Neural cell (in vitro differentiated cells): ENCODE measurements around the gene LINC00632. TPM values are rescaled to one million over a fixed set of nuclear protein-coding genes. Genes with fewer than 3 reads are reported as not detected.

Source experiments
- H2AFZ ChIP-seq: fragments of 200-600, 300-800 bp; sonication (generic), shearing (Covaris generic); 2 replicates; pipeline ENCODE4 v1.6.0; 2014; ENCODE audit warnings: low read depth, mild to moderate bottlenecking, antibody characterized with exemption, low read length, moderate library complexity
- H3F3A ChIP-seq: fragments of 200-600 bp; shearing (Covaris generic); 2 replicates; pipeline ENCODE4 v1.6.1; 2016; ENCODE audit warnings: mild to moderate bottlenecking, moderate library complexity, mixed read lengths, antibody characterized with exemption, low read length; ENCODE audit not compliant: insufficient read depth, poor library complexity, severe bottlenecking
- H3K27ac ChIP-seq: fragments of 200-600, 300-800 bp; sonication (generic), shearing (Covaris generic); 2 replicates; pipeline ENCODE4 v1.5.1; 2014; ENCODE audit warnings: mild to moderate bottlenecking, low read length, moderate library complexity
- H3K27me3 ChIP-seq: fragments of 300-800, 200-600 bp; sonication (generic), shearing (Covaris generic); 2 replicates; pipeline ENCODE4 v1.6.0; 2014; ENCODE audit warnings: mild to moderate bottlenecking, low read depth, low read length, moderate library complexity; ENCODE audit not compliant: insufficient read depth
- H3K36me3 ChIP-seq: fragments of 300-800, 200-600 bp; sonication (generic), shearing (Covaris generic); 2 replicates; pipeline ENCODE4 v1.5.1; 2014; ENCODE audit warnings: mild to moderate bottlenecking, antibody characterized with exemption, low read length, moderate library complexity; ENCODE audit not compliant: insufficient read depth
- H3K4me2 ChIP-seq: fragments of 300-800, 200-600 bp; sonication (generic), shearing (Covaris generic); 2 replicates; pipeline ENCODE4 v1.6.0; 2014; ENCODE audit warnings: mild to moderate bottlenecking, low read length
- H3K4me3 ChIP-seq: fragments of 300-800, 200-600 bp; sonication (generic), shearing (Covaris generic); 2 replicates; pipeline ENCODE4 v1.5.1; 2014; ENCODE audit warnings: mild to moderate bottlenecking, low read length, moderate library complexity
- H3K79me2 ChIP-seq: fragments of 200-600 bp; shearing (Covaris generic); replicated peaks from 2 replicates; pipeline ENCODE4 v1.6.0; 2014; ENCODE audit warnings: mild to moderate bottlenecking, low read length, moderate library complexity; ENCODE audit not compliant: insufficient read depth
- H3K9ac ChIP-seq: fragments of 300-800, 200-600 bp; sonication (generic), shearing (Covaris generic); 2 replicates; pipeline ENCODE4 v1.6.1; 2016; ENCODE audit warnings: mild to moderate bottlenecking, low read length, mixed read lengths
- H3K9me2 ChIP-seq: fragments of 200-600 bp; shearing (Covaris generic); 2 replicates; pipeline ENCODE4 v1.6.1; 2016; ENCODE audit warnings: mild to moderate bottlenecking, low read length, mixed read lengths; ENCODE audit not compliant: insufficient read depth
- H3K9me3 ChIP-seq: fragments of 200-600, 300-800 bp; sonication (generic), shearing (Covaris generic); 2 replicates; pipeline ENCODE4 v1.6.1; 2016; ENCODE audit warnings: mild to moderate bottlenecking, mixed run types, low read length, moderate library complexity, mixed read lengths
- H4K20me1 ChIP-seq: fragments of 200-600 bp; shearing (Covaris generic); 2 replicates; pipeline ENCODE4 v1.6.1; 2016; ENCODE audit warnings: mild to moderate bottlenecking, mixed run types; ENCODE audit not compliant: insufficient read depth
- EP300 ChIP-seq: fragments of 450-650 bp; conservative IDR thresholded peaks from 2 replicates; pipeline ENCODE4 v1.6.1; 2014; ENCODE audit warnings: antibody characterized with exemption, mild to moderate bottlenecking, moderate library complexity; ENCODE audit not compliant: poor library complexity, severe bottlenecking
- EZH2 ChIP-seq: fragments of 200-600, 300-800 bp; shearing (Covaris generic), sonication (generic); IDR thresholded peaks from 2 replicates; pipeline ENCODE4 v1.6.1; 2014; ENCODE audit warnings: antibody characterized with exemption, low read length, borderline replicate concordance, mild to moderate bottlenecking; ENCODE audit not compliant: insufficient read depth, poor library complexity, severe bottlenecking
- MXI1 ChIP-seq: fragments of 450-650 bp; conservative IDR thresholded peaks from 2 replicates; pipeline ENCODE4 v1.6.1; 2014; ENCODE audit warnings: antibody characterized with exemption, mild to moderate bottlenecking; ENCODE audit not compliant: poor library complexity, severe bottlenecking
- POLR2AphosphoS5 ChIP-seq: IDR thresholded peaks from 2 replicates; pipeline ENCODE4 v1.6.1; 2012
- RAD21 ChIP-seq: fragments of 450-650 bp; conservative IDR thresholded peaks from 2 replicates; pipeline ENCODE4 v1.6.1; 2014; ENCODE audit warnings: antibody characterized with exemption, mild to moderate bottlenecking, moderate library complexity
- SMC3 ChIP-seq: fragments of 450-650 bp; conservative IDR thresholded peaks from 2 replicates; pipeline ENCODE4 v1.6.1; 2014; ENCODE audit warnings: antibody characterized with exemption, mild to moderate bottlenecking, moderate library complexity; ENCODE audit not compliant: poor library complexity
- TAF1 ChIP-seq: IDR thresholded peaks from 2 replicates; pipeline ENCODE4 v1.6.1; 2012; ENCODE audit warnings: low read depth
- polyA plus RNA-seq: library from polyadenylated mRNA; depleted of rRNA; stranded (reverse); fragments of >200 nt; gene quantifications from 2 replicates; pipeline ENCODE4 v1.2.3, GENCODE V29; 2014
- TF ChIP-seq, protein P1 (sequence below): IDR thresholded peaks from 2 replicates; pipeline ENCODE4 v1.6.1; 2012; ENCODE audit warnings: borderline replicate concordance
- TF ChIP-seq, protein P2 (sequence below): fragments of 450-650 bp; IDR thresholded peaks from 2 replicates; pipeline ENCODE4 v1.5.1; 2014; ENCODE audit warnings: antibody characterized with exemption, mild to moderate bottlenecking, moderate library complexity; ENCODE audit not compliant: poor library complexity, severe bottlenecking

Gene LINC00632
- polyA plus RNA-seq, 1 donor from 2014 or later = 13.8 TPM

DNA sequence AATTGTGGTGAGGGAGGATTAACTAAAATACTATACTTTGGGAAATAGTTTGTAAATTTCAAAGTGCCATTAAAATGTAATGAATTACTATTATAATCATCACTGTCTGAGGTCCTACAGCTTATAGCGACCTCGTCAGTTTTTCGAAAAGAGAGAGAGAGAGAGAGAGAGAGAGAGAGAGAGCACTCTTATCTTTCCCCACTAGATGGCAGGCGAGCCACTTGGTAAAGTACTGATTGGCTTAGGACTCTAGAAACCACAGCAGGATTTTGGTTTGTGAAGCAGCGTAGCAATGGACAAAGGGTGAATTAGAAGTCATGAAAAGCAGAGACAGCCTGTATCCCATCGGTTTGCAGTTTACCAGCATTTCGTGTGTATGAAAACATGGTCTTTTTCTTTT, 52.5 kb downstream of the LINC00632 start (continued):
- TF ChIP-seq EP300 (no peak), MXI1 (no peak), POLR2AphosphoS5 (no peak)

DNA sequence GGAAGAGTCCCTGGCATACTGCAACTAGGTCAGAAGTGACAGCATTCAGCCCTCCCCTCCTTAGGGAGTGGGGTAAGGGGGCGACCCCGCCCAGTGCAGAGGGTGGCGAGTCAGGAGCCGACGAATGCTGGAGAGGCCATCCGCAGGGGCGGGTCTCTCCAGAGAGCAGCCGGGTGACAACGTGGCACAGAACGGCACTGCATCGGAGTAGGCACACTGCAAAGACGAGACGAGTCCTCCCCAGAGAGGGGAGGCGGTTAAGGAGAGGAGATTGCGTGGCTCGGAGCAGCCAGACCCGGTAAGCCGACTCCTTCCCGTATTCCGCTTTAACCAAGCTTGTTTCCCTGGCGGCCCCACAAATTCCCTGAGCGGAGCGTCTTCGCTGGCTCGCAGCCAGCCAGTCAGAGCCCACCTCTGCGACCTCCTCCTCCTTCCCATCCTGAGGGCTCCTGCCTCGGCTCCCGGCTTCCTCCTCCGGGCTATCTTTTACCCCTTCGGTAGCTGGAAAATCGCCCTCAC, 54.9 kb downstream of the LINC00632 start:
- no peaks in the 10 kb centered on the region for H3K36me3 ChIP-seq
- no peaks in the 10 kb centered on the region for H3F3A ChIP-seq
- H3K27ac ChIP-seq = no peak overlapping the region
- H3K4me3 ChIP-seq = peak overlapping the region; percentile 49
- no peaks in the 10 kb centered on the region for H3K79me2 ChIP-seq
- no peaks in the 10 kb centered on the region for H3K9me2 ChIP-seq
- TF ChIP-seq SMC3 (no peak), EP300 (no peak)
- H3K27me3 ChIP-seq = no peaks in the 10 kb centered on the region
- no peak overlapping the region for H3K9ac ChIP-seq
- H3K4me2 ChIP-seq = no peak overlapping the region
- no peaks in the 10 kb centered on the region for H4K20me1 ChIP-seq
- no peaks in the 10 kb centered on the region for H3K9me3 ChIP-seq
- H2AFZ ChIP-seq = no peak overlapping the region

DNA sequence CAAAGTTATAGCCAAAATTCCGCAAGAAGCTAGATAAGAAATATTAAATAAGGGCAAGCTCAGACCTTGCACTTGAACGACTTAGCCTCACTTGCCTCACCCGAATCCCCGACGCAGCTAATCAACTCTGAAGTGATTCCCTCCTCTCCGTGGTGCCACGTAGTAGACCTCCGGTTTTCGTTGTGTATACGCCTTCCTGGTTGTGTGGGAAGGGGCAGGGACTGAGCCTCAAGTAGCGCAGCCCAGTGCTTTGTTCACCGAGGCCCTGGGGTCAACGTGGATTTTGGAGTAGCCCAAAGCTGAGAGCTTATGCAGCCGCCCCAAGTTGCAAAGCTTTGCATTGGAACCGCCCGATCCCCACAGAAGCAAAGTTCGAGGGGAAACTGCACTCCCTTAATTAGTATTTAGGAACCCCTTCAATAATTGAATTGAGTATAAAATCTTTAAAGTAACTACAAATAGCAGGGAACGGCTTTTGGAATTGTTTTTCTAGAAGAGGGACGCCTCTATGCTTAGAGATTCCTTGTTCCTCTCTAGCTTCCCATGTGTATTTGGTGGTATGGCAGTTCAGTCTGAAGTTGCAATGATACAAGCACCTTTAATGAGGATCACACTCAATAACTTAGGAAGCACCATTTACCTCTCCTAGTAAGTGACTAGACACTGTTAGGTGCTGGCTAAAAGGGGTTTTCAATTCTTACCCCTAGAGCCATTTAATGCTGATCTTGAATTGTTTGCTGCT, 55.7 kb downstream of the LINC00632 start:
- Histone ChIP-seq H3K4me3 (peak overlapping the region; percentile 49), H3K27me3 (no peaks in the 10 kb centered on the region), H3K27ac (no peak overlapping the region), H3K9me2 (no peaks in the 10 kb centered on the region), H2AFZ (no peak overlapping the region), H3F3A (no peaks in the 10 kb centered on the region), H3K9me3 (no peaks in the 10 kb centered on the region), H3K79me2 (no peaks in the 10 kb centered on the region), H3K9ac (no peak overlapping the region), H4K20me1 (no peaks in the 10 kb centered on the region), H3K4me2 (no peak overlapping the region), H3K36me3 (no peaks in the 10 kb centered on the region)
- TF ChIP-seq RAD21 = no peak
- TF ChIP-seq, protein P1, sequence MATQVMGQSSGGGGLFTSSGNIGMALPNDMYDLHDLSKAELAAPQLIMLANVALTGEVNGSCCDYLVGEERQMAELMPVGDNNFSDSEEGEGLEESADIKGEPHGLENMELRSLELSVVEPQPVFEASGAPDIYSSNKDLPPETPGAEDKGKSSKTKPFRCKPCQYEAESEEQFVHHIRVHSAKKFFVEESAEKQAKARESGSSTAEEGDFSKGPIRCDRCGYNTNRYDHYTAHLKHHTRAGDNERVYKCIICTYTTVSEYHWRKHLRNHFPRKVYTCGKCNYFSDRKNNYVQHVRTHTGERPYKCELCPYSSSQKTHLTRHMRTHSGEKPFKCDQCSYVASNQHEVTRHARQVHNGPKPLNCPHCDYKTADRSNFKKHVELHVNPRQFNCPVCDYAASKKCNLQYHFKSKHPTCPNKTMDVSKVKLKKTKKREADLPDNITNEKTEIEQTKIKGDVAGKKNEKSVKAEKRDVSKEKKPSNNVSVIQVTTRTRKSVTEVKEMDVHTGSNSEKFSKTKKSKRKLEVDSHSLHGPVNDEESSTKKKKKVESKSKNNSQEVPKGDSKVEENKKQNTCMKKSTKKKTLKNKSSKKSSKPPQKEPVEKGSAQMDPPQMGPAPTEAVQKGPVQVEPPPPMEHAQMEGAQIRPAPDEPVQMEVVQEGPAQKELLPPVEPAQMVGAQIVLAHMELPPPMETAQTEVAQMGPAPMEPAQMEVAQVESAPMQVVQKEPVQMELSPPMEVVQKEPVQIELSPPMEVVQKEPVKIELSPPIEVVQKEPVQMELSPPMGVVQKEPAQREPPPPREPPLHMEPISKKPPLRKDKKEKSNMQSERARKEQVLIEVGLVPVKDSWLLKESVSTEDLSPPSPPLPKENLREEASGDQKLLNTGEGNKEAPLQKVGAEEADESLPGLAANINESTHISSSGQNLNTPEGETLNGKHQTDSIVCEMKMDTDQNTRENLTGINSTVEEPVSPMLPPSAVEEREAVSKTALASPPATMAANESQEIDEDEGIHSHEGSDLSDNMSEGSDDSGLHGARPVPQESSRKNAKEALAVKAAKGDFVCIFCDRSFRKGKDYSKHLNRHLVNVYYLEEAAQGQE = no peak
- no peak for TF ChIP-seq TAF1
- TF ChIP-seq EZH2 = no peak
- TF ChIP-seq SMC3 = no peak
- no peak for TF ChIP-seq POLR2AphosphoS5
- no peak for TF ChIP-seq EP300
- no peak for TF ChIP-seq MXI1
- TF ChIP-seq, protein P2, sequence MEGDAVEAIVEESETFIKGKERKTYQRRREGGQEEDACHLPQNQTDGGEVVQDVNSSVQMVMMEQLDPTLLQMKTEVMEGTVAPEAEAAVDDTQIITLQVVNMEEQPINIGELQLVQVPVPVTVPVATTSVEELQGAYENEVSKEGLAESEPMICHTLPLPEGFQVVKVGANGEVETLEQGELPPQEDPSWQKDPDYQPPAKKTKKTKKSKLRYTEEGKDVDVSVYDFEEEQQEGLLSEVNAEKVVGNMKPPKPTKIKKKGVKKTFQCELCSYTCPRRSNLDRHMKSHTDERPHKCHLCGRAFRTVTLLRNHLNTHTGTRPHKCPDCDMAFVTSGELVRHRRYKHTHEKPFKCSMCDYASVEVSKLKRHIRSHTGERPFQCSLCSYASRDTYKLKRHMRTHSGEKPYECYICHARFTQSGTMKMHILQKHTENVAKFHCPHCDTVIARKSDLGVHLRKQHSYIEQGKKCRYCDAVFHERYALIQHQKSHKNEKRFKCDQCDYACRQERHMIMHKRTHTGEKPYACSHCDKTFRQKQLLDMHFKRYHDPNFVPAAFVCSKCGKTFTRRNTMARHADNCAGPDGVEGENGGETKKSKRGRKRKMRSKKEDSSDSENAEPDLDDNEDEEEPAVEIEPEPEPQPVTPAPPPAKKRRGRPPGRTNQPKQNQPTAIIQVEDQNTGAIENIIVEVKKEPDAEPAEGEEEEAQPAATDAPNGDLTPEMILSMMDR = no peak
